Adipose tissue (tissue), 3 donors: ENCODE measurements around the gene PRR22. TPM values are rescaled to one million over a fixed set of nuclear protein-coding genes. Genes with fewer than 3 reads are reported as not detected.
"Not testable (repeated sequence)": the region's sequence is repeated elsewhere in the genome, so short reads cannot be mapped to it uniquely, and the experiment has no call there.

Experiments used
- H3K27ac ChIP-seq: one replicate; pipeline ENCODE4 v1.5.1; 2013; ENCODE audit warnings: low read depth, low read length
- WGBS, 3 donors: extraction: QIAGEN DNeasy Blood & Tissue Kit; methylation state at CpG; one replicate each; pipeline ENCODE4 v1.1.7; 2013; 5-methylcytosine and 5-hydroxymethylcytosine counted together
- polyA plus RNA-seq, 3 donors: library from polyadenylated mRNA; stranded (reverse); fragments of 200-250 nt; gene quantifications; one replicate each; pipeline ENCODE4 v1.2.3, GENCODE V29; 2013
- donor health status: healthy with polysubstance abuse.
- donor health status: Bipolar disorder and iron deficiency.
- donor health status: healthy.

Gene PRR22
- polyA plus RNA-seq, 3 donors = 0.79 to 2.7 (median 2.1) TPM

DNA sequence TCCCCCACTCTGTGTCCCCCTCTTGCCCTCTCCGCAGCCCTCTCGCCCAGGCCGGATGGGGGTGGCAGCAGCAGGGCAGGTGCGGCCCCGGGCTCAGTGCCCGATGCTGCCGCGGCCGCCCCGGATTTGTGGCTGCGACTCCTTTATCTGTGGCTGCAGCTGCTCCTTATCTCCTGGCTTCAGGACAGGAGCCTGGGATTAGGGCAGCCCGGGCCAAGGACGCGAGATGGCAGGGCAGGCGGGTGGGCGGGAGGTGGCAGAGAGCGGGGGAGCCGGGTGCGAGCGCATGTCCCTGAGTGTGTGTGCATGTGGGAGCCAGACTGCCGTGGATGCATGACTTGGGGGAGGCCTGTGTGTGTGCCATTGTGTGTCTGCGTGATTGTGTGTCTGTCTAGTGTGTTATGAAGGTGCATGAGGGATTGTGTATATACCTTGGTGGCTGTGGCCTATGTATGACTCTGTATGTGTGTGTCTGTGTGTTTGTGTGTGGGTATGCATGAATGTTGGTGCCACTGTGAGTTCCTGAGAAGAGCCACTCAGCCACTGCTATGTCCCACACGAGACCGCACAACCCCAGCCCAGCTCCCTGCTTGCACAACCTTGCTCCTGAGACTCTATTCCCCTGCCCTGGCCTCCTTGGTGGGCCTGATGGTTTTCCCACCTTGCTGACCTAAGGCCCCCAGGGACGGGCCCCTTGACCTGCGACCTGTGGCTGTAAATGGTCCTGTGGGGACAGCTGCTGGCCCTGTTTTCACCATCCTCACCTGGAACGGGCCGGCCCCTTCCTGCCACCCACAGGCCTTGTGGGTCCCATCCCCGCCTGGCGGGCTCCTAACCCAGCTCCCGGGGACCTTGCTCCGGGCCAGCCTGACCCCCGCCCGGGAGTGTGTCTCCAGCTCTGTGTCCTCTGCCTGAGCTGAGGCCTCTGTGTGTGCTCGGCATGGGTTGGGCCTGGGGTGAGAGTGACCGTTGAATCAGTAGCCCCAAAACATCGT, 15.0 kb upstream of the PRR22 start:
- 45 to 59% (median 54%) methylated on average over 37 of the region's 37 CpGs for WGBS, 3 donors
- no peak overlapping the region for H3K27ac ChIP-seq

- no peak overlapping the region for H3K27ac ChIP-seq
- 83 to 90% (median 85%) methylated on average over 8 of the region's 8 CpGs for WGBS, 3 donors
These were observed 13.7 kb upstream of the PRR22 start for GRCh38 chr19:5798244-5798643.

DNA sequence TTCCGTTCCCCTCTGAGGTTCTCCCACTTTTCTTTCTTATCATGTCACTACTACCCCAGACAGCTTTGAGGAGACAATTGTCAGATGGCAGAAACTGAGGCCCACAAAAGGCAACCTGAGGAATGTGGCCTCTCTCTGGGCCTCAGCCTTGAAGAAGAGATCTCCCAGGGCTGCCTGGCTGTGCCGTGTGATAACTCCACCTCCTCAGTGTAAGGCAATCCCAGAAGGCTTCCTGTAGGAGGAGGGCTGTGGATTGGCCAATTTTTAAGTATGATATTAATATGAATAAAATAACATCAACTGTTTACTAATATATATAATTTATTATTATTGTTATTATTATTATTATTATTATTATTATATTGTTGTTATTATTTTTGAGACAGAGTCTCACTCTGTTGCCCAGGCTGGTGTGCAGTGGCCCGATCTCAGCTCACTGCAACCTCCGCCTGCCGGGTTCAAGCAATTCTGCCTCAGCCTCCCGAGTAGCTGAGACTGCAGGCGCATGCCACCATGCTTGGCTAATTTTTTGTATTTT, 10.9 kb upstream of the PRR22 start:
- no peak overlapping the region for H3K27ac ChIP-seq
- WGBS, 3 donors = 88 to 90% (median 89%) methylated on average over 7 of the region's 7 CpGs

DNA sequence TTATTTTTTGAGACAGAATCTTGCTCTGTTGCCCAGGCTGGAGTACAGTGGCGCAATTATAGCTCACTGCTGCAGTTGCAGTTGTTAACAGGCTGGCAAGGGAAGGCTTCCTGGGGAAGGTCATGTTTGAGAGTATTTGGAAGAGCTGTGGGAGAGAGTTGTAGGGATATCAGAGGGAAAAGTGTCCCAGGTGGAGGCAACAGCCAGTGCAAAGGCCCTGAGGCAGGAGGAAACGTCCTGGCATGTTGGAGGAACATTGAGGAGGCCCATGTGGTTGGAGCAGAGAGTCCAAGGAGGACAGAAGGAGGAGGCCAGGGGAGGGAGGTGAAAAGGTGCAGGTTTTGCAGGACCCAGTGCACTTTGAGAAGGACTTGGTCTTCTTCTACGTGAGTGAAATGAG, 8.6 kb upstream of the PRR22 start:
- H3K27ac ChIP-seq = no peak overlapping the region
- WGBS, 3 donors = 86 to 97% (median 91%) methylated on average over 3 of the region's 3 CpGs

DNA sequence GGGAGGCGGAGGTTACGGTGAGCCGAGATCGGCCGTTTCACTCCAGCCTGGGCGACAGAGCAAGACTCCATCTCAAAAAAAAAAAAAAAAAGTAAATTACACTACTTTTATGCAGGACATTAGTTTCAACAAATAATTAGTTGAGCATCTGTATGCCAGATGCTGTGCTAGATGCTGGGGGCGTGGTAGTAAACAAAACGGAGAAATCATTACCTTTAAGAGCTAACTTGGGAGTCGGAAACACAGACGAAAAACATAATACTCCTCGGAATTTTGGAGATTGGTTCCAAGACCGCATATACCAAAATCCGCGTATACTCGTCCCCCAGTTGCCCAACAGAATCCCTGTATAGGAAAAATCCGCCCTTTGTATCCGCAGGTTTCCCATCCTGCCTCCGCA, 7.7 kb upstream of the PRR22 start:
- no peak overlapping the region for H3K27ac ChIP-seq
- WGBS, 3 donors = 92 to 96% (median 96%) methylated on average over 18 of the region's 18 CpGs

- WGBS, 3 donors = 10% methylated on average over 71 to 72 of the region's 72 CpGs
- peak within 1 kb of the TSS; percentile 90 for H3K27ac ChIP-seq
These were observed 6.3 kb upstream of the PRR22 start, which contains the start of gene DUS3L for GRCh38 chr19:5790559-5791520. Gene DUS3L (minus strand): TSS chr19:5791163. CDS start chr19:5791141, 22 bp downstream.

DNA sequence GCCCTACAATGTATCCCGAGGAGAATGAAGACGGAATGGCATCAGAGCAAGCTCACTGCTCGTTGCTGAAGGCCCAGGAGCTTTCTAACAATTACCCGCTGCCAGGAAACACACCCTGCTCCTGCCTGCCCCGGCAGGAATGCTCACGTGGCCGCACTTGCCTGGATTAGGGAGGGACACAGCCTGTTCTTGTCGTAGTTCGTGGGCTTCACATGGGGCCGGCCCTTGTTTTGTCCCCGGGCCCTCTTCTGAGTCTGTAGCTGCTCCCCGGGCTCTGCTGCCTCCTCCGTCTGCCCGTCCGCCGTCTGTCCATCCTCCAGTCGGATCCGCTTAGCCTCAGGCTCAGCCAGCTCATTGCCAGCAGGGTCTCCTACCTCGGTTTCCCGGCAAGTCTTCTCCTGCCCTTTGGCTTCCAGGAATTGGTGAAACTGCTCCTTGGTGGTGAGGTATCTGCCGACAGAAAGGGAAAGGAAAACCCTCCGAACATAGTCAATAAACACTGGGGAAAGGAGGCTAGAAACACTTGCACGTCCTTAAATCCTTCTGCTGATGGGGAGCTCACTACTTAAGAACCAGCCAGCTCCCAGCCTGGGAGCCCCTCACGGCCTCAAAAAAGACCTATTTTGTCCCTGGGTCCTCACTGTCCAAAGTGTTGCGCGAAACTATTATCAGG, 5.5 kb upstream of the PRR22 start:
- no peak overlapping the region for H3K27ac ChIP-seq
- WGBS, 3 donors = 74 to 79% (median 77%) methylated on average over 24 to 26 of the region's 26 CpGs

- no peak overlapping the region for H3K27ac ChIP-seq
- WGBS, 3 donors = 96 to 97% (median 96%) methylated on average over 39 of the region's 39 CpGs
These were observed 4.8 kb upstream of the PRR22 start for GRCh38 chr19:5789351-5789761.

DNA sequence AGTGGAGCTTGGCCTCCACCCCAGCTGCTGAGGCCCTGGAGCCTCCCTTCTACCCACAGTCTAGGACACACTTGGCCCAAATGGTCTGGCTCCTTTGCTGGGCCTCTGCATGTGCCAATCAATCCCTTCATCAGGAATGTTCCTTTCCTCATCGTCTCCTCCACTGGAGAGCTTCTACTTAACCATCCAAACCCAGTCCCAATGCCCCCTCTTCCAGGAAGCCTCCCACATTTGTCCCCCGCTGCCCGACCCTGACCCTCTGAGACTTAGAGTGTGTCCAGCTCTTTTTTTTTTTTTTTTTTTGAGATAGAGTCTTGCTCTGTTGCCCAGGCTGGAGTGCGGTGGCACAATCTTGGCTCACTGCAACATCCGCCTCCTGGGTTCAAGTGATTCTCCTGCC, 3.9 kb upstream of the PRR22 start:
- WGBS, 3 donors = 91 to 98% (median 94%) methylated on average over 5 of the region's 5 CpGs
- no peak overlapping the region for H3K27ac ChIP-seq

DNA sequence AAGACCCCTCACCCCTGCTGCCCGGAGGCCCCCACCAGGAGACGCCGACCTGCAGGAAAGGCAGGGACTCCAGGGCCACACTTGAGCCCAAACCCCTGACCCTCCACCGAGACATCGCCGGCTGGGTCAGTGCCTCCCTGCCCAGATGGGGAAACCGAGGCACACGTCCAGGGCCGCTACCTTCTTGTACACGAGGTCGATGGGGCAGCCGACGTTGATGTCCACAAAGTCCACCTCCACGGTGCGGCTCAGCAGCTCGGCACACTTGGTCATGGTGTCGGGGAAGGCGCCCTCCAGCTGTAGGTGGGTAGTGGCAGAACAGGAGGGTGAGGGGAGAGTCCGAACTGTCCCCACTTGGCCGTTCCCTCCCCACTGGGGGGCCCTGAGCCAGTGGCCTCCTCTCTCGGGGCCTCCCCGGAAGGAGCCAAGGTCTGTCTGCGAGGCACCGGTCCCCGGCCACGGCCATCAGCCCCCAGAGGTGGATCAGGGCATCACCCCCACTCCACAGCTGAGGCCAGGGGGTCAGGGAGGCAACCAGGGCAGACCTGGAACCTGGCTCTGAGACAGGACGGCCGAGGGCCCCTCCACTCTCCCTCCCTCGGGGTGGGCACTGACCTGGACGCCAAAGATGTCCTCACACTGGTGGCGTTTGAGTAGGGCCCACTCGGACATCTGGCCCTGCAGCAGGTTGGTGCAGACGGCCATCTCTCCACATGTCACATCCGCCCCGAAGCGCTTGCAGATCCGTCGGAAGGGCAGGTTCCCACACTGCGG, 3.0 kb upstream of the PRR22 start:
- H3K27ac ChIP-seq = no peak overlapping the region
- WGBS, 3 donors = 89 to 94% (median 91%) methylated on average over 38 to 39 of the region's 39 CpGs

GRCh38 chr19:5786593-5787408, 2.3 kb upstream of the PRR22 start:
- WGBS, 3 donors = 91% methylated on average over 43 to 44 of the region's 44 CpGs

GRCh38 chr19:5785423-5785822, 877 bp upstream of the PRR22 start:
- H3K27ac ChIP-seq = no peak overlapping the region
- WGBS, 3 donors = 94 to 97% (median 96%) methylated on average over 35 to 37 of the region's 37 CpGs

More at GRCh38 chr19:5786593-5787408, 2.3 kb upstream of the PRR22 start:
- H3K27ac ChIP-seq = no peak overlapping the region

GRCh38 chr19:5782945-5783919, 1.3 kb downstream of the PRR22 start:
- no peak overlapping the region for H3K27ac ChIP-seq
- 72 to 77% (median 76%) methylated on average over 42 to 48 of the region's 48 CpGs for WGBS, 3 donors

- WGBS, 3 donors = 77 to 91% (median 84%) methylated on average over 9 of the region's 9 CpGs
- no peak overlapping the region for H3K27ac ChIP-seq
These were observed 2.2 kb downstream of the PRR22 start for GRCh38 chr19:5782322-5782721.

DNA sequence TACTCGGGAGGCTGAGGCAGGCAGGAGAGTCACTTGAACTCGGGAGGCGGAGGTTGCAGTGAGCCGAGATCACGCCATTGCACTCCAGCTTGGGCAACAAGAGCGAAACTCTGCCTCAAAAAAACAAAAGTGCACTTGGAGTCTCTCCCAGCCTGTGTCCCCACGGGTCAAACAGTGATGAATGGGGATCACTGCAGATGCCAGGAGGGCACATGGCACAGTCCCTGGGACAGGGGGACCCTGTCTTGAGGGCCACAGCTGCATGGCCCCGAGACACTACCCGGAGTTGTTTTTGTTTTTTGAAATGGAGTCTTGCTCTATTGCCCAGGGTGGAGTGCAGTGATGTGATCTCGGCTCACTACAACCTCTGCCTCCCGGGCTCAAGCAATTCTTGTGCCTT, 3.6 kb downstream of the PRR22 start:
- not testable (repeated sequence) for H3K27ac ChIP-seq
- 78 to 87% (median 82%) methylated on average over 11 of the region's 11 CpGs for WGBS, 3 donors
